NCI-H1436 treated with DMSO at 0.1 percent for 48 hours (cell line): ENCODE data around the gene CSPG4.
"Not testable (repeated sequence)": the region's sequence is repeated elsewhere in the genome, so short reads cannot be mapped to it uniquely, and the experiment has no call there.

ENCODE experiments used
- DNase-seq: peaks from one replicate; lab custom pipeline; 2025; lab: John Stamatoyannopoulos, UW

Gene CSPG4

GRCh38 chr15:75687486-75688277 lies 25.0 kb downstream of the CSPG4 start:
- no peak for DNase-seq

GRCh38 chr15:75686212-75686642 lies 26.4 kb downstream of the CSPG4 start:
- DNase-seq: not testable (repeated sequence)

GRCh38 chr15:75685195-75685594 lies 27.5 kb downstream of the CSPG4 start:
- no peak for DNase-seq

- DNase-seq: no peak
Measured at GRCh38 chr15:75684648-75685047, 28.0 kb downstream of the CSPG4 start.

- DNase-seq: not testable (repeated sequence)
Measured at GRCh38 chr15:75683646-75684312, 28.9 kb downstream of the CSPG4 start.

- no peak for DNase-seq
Measured at GRCh38 chr15:75682181-75683135, 30.2 kb downstream of the CSPG4 start.

GRCh38 chr15:75680007-75680789 lies 32.5 kb downstream of the CSPG4 start:
- no peak for DNase-seq

GRCh38 chr15:75678324-75678690 lies 34.3 kb downstream of the CSPG4 start:
- not testable (repeated sequence) for DNase-seq

- DNase-seq: no peak
Measured at GRCh38 chr15:75677465-75678323, 35.0 kb downstream of the CSPG4 start.

- DNase-seq: no peak
Measured at GRCh38 chr15:75676688-75677464, 35.8 kb downstream of the CSPG4 start.

- DNase-seq: no peak
Measured at GRCh38 chr15:75675579-75676404, 36.9 kb downstream of the CSPG4 start.

GRCh38 chr15:75674366-75674765 lies 38.3 kb downstream of the CSPG4 start:
- DNase-seq: no peak

- DNase-seq: peak; percentile 18
Measured at GRCh38 chr15:75673426-75674235, 39.0 kb downstream of the CSPG4 start.

- DNase-seq: no peak
Measured at GRCh38 chr15:75672646-75673425, 39.8 kb downstream of the CSPG4 start.

- DNase-seq: no peak
Measured at GRCh38 chr15:75671730-75672602, 40.7 kb downstream of the CSPG4 start.

GRCh38 chr15:75669879-75670212 lies 42.8 kb downstream of the CSPG4 start:
- no peak for DNase-seq
